NCI-H1694 (cell line): ENCODE measurements around the gene KRTAP12-4.
A peak's percentile ranks its signal among the peaks of the same experiment; 100 is the strongest.
"Not testable (repeated sequence)": the region's sequence is repeated elsewhere in the genome, so short reads cannot be mapped to it uniquely, and the experiment has no call there.

Experiments
- DNase-seq: peaks from one replicate; lab custom pipeline; 2025; lab: John Stamatoyannopoulos, UW

The KRTAP12-4 gene

DNA sequence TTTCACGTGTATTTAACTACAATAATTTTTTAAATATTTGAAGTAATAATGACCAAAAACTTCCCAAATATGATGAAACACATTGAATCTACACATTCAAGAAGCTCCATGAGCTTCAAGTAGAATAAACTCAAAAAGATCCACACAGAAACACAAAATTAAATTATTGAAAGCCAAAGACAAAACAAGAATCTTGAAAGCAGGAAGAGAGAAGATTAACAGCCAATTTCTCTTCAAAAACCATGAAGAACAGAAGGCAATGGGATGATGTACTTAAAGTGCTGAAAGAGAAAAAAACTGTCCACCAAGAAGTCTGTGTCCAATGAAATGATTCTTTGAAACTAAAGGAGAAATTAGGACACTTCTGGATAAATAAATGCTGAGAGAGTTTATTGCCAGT is 22.4 kb downstream of the KRTAP12-4 start:
- no peak for DNase-seq

GRCh38 chr21:44630440-44630839 is 24.0 kb downstream of the KRTAP12-4 start:
- no peak for DNase-seq

DNA sequence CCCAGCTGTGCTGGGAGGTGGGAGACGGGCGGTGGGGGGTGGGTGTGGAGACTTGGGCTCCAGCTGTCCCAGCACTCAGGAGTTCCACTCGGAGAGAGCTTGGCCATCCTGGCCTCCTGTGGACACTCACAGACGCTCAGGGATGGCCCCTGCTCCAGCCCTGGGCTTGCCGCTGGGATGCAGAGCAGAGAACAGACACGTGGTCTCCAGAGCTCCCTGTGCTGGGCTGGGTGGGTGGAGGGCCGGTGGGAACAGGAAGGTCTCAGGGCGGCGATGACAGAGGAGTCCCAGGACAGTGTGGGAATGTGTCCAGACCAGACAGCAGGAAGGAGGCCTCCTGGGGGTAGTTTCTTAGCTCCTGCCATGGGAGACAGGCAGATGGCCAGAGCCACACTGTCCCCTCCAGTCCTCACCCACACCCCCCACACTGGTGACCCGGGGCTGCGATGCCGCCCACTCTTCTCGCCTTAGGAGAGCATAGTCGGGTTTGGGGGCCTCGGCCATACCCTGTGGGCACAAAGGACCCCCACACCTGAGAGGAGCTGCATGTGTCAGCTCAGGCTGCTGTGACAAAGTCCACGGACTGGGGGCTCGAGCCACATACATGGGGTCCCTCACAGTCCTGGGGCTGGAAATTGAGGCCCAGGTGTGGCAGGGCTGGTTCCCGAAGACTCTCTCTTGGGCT is 25.6 kb downstream of the KRTAP12-4 start:
- DNase-seq: no peak

- DNase-seq: not testable (repeated sequence)
Measured at GRCh38 chr21:44627831-44628233, 26.6 kb downstream of the KRTAP12-4 start.

- not testable (repeated sequence) for DNase-seq
Measured at GRCh38 chr21:44627181-44627822, 27.2 kb downstream of the KRTAP12-4 start.

DNA sequence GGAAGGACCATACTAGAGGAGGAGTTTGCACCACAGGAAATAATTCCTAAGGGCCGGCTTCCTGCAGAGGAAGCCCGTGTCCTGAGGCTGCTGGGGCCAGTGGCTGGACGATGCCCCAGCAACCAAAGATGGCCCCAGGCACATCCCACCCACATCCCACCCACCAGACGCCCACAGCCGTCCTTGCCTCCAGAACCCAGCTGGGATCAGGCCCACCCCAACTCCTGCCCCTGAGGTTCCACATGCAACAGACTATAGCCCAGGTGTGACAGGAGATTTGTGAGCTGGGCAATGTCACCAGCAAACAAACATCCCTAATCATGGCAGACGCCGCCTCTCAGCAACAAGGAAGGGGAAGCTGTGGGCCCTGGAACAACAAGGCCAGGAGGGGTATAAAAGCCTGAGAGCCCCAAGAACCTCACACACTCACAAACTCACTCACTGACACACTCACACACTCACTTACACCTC is 27.8 kb downstream of the KRTAP12-4 start, which contains the start of gene KRTAP10-9:
Gene KRTAP10-9, plus strand, starts transcription at position 421 of the 471 bp plus-strand sequence. CDS start 79 bp downstream, outside the sequence.
- DNase-seq: no peak

GRCh38 chr21:44626262-44626661 is 28.2 kb downstream of the KRTAP12-4 start:
- DNase-seq: no peak

GRCh38 chr21:44625756-44626155 is 28.7 kb downstream of the KRTAP12-4 start:
- no peak for DNase-seq

DNA sequence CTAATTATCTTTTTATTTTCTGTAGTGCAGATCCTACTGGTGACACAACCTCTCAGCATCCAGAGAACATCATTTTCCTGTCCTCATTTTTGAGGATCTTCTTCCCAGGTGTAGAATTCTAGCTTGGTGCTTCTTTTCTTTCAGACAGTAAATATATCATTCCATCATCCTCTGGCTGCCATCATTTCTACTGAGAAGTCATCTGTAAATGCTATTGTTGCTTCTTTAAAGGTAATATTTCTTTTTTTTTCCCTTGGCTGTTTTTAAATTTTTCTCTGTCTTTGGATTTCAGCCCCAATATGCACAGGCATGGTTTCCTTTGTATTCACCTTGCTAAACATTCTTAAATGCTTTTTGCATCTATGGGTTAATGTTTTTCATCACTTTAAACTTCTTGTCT is 30.9 kb downstream of the KRTAP12-4 start:
- no peak for DNase-seq

DNA sequence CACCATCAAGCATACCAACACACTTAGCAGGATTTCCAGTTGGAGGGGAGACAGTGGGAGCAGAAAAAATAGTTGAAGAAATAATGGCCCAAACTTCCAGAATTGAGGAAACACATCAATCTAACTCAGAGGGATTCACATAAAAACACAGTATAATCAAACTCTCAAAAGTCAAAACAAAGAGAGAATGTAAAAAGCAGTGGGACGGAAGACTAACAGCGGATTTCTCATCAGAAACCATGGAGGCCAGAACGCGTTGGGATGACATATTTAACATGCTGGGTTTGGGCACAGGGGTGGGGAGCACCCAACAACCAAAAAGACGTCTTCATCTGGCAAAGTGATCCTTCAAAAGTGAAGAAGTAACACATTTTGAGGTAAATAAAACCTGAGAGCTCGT is 34.6 kb downstream of the KRTAP12-4 start:
- no peak for DNase-seq

GRCh38 chr21:44618909-44619308 is 35.5 kb downstream of the KRTAP12-4 start:
- no peak for DNase-seq

GRCh38 chr21:44618504-44618903 is 36.0 kb downstream of the KRTAP12-4 start:
- DNase-seq: no peak

DNA sequence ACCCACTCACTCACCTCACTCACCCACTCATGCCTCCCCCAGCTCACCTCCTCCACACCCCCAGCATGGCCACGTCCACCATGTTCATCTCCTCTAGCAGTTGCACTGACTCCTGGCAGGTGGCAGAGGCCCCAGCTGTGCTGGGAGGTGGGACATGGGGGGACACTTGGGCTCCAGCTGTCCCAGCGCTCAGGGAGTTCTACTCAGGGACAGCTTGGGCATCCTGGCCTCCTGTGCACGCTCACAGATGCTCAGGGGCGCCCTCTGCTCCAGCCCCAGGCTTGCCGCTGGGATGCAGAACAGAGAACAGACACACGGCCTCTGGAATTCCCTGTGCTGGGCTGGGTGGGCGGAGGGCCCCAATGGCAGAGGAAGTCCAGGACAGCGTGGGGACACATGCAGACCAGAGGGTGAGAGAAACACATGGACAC is 37.4 kb downstream of the KRTAP12-4 start:
- no peak for DNase-seq

DNA sequence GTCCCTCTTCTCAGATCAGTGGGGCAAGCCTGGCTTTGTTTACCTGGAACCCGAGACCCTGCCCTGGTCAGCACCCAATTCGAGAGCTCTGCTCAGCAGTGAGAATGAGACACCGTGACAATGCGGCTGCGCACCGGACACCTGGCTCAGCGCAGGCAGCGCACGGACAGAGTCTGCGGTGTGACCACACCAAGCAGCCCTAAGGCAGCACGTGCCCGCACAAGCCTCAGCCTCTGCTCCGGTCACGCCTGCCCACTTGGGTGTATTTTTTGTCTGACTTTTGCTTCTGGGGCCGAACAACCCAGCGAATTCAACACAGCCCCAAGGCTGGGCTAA is 37.9 kb downstream of the KRTAP12-4 start:
- no peak for DNase-seq

GRCh38 chr21:44615911-44616590 is 38.4 kb downstream of the KRTAP12-4 start:
- peak; percentile 32 for DNase-seq

- no peak for DNase-seq
Measured at GRCh38 chr21:44615466-44615865, 39.0 kb downstream of the KRTAP12-4 start.

GRCh38 chr21:44614961-44615391 is 39.5 kb downstream of the KRTAP12-4 start:
- no peak for DNase-seq

GRCh38 chr21:44614161-44614631 is 40.3 kb downstream of the KRTAP12-4 start:
- no peak for DNase-seq

- DNase-seq: no peak
Measured at GRCh38 chr21:44613386-44614155, 40.9 kb downstream of the KRTAP12-4 start.

- no peak for DNase-seq
Measured at GRCh38 chr21:44612669-44613229, 41.7 kb downstream of the KRTAP12-4 start.

- no peak for DNase-seq
Measured at GRCh38 chr21:44612029-44612486, 42.4 kb downstream of the KRTAP12-4 start, which contains the start of gene KRTAP10-8. Gene KRTAP10-8, plus strand, starts transcription at chr21:44612079. Its CDS starts 22 bp downstream, at chr21:44612101.
